ENCODE data around the gene GOLGA1.

DNA sequence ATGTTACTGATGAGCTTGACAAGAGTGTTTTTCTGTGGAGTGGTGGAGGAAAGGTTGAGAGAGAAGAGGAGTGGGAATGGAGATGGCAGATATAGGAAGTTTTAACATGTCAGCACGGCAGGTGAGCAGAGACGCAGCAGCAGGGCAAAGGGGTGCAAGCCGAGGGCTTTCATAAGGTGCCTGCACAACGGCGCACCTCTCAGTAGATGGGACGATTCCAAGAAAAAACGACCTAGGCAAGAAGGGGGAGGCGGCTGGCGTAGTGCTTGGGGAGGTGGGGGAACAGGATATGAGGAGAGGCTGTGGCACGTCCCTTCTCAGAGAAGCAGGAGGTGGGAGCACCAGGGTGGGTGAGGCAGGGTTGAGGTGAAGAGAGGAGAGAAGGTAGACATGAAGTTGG, 54.4 kb downstream of the GOLGA1 start:
- TF ChIP-seq, protein P1, sequence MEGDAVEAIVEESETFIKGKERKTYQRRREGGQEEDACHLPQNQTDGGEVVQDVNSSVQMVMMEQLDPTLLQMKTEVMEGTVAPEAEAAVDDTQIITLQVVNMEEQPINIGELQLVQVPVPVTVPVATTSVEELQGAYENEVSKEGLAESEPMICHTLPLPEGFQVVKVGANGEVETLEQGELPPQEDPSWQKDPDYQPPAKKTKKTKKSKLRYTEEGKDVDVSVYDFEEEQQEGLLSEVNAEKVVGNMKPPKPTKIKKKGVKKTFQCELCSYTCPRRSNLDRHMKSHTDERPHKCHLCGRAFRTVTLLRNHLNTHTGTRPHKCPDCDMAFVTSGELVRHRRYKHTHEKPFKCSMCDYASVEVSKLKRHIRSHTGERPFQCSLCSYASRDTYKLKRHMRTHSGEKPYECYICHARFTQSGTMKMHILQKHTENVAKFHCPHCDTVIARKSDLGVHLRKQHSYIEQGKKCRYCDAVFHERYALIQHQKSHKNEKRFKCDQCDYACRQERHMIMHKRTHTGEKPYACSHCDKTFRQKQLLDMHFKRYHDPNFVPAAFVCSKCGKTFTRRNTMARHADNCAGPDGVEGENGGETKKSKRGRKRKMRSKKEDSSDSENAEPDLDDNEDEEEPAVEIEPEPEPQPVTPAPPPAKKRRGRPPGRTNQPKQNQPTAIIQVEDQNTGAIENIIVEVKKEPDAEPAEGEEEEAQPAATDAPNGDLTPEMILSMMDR (IDR thresholded peaks at IDR 0.05), result no peak
- no peak for TF ChIP-seq POLR2AphosphoS5 (IDR thresholded peaks at IDR 0.05)

Measured in upper lobe of left lung (tissue), 4 donors.